Hematopoietic multipotent progenitor cell treated with erythropoietin and hydrocortisone succinate and interleukin-3 and kit ligand, for 4 days (in vitro differentiated cells): ENCODE results near the gene IL16.

Experiments
- DNase-seq: peaks from one replicate; pipeline ENCODE4 v3.0.0-alpha.2; 2015

IL16 gene

DNA sequence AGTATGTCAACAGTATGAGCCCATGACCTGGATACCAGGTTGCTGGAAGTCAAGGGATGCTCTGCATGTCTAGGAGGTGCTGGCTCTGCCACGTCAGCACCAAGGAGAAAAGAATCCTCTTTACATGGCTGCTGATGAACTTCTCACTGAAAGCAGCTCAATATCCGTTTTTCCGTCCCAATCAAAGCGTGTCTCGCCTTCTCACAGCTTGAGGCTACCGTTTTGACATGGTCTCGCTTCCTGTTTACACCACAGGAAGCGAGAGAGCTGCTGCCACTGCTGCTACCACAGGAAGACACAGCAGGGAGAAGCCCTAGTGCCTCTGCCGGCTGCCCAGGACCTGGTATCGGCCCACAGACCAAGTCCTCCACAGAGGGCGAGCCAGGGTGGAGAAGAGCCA, 100.0 kb downstream of the IL16 start:
- DNase-seq = peak; percentile 92

DNA sequence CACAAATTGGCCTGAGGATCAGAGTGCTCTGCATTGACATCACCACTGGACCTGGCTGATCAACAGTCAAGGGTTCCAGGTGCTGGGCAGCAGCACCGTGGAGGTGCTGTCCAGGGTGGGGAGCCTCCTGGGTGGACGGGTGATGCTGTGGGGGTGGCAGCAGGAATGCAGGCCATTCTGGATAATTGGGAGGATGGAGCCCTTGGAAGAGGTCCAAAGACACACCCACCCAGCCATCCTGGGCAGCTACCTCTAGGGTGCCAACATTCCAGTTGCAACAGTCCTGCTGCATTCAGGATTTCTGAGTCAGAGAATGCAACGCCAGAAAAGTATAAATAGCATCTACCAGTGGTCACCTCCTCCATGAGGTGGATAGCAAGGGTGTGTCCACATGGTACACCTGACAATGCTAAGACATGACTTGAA, 100.5 kb downstream of the IL16 start:
- no peak for DNase-seq

GRCh38 chr15:81297603-81298575, 101.2 kb downstream of the IL16 start:
- DNase-seq = peak; percentile 50

GRCh38 chr15:81298611-81299010, 101.9 kb downstream of the IL16 start:
- DNase-seq = no peak

- no peak for DNase-seq
These were observed 102.5 kb downstream of the IL16 start for GRCh38 chr15:81299156-81299555.

DNA sequence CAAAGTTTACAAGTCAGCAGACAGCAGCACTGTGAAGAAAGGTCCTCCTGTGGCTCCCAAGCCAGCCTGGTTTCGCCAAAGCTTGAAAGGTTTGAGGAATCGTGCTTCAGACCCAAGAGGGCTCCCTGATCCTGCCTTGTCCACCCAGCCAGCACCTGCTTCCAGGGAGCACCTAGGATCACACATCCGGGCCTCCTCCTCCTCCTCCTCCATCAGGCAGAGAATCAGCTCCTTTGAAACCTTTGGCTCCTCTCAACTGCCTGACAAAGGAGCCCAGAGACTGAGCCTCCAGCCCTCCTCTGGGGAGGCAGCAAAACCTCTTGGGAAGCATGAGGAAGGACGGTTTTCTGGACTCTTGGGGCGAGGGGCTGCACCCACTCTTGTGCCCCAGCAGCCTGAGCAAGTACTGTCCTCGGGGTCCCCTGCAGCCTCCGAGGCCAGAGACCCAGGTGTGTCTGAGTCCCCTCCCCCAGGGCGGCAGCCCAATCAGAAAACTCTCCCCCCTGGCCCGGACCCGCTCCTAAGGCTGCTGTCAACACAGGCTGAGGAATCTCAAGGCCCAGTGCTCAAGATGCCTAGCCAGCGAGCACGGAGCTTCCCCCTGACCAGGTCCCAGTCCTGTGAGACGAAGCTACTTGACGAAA, 103.1 kb downstream of the IL16 start:
- DNase-seq = no peak

- DNase-seq = no peak
These were observed 104.7 kb downstream of the IL16 start for GRCh38 chr15:81301385-81301784.

GRCh38 chr15:81301815-81302399, 105.2 kb downstream of the IL16 start:
- no peak for DNase-seq

DNA sequence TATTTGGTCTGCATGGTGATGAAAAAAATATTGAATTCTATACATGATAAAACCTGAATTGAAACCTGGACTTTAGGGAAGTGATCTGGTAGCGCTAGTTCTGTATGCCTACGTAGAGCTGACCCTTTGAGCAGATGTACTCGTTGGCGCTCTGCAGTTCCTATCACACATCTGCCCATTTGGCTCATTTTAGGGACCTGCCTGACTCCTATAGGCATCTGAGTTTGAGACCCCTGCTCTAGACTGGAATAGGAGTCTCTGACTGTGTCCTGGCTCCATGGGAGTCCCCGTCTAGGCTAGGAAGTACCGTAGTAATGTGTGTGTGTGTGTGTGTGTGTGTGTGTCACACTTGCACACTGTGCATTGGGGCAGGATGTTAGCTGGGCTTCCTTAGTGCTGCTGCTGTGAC, 106.0 kb downstream of the IL16 start:
- no peak for DNase-seq

DNA sequence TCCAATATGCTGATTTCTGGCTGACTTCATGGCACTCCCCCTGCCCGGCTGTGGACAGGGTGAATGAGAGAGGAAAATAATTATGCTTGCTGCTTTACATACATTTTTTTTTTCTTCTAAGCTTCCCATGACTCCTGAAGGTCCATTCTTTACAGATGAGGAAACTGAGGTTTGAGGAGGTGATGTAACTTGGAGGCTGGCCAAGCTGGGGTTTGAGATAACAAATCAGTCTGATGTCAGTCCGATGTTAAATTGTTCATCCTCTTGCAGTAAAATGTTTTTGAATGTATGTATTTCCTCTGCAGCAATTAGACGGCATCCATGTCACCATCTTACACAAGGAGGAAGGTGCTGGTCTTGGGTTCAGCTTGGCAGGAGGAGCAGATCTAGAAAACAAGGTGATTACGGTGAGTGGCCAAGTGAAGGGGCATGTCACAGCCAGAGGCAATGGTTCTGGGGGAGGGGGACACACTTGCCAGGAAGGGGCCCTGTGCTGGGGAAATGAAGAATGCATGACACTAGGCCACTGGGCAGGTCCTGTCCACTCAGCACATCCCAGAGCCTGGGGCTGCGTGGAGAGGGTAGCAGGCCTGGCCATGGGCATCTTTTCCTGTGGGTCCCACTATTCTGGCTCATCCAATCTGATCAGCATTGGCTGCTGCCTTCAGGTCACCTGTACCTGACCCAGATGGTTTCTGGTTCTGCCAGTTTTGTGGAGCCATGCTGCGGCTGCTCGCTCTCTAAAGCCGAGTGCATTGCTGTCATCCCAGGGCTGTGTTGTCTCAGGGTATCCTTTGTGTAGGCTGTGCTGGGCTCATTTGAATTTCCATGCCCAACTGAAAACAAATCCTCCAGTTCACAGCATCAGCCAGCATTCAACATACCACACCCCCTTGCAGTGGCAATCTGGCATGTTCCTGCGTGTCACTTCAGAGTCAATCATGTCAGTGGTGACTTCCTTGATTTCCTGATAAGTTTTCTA, 106.9 kb downstream of the IL16 start:
- peak; percentile 43 for DNase-seq

DNA sequence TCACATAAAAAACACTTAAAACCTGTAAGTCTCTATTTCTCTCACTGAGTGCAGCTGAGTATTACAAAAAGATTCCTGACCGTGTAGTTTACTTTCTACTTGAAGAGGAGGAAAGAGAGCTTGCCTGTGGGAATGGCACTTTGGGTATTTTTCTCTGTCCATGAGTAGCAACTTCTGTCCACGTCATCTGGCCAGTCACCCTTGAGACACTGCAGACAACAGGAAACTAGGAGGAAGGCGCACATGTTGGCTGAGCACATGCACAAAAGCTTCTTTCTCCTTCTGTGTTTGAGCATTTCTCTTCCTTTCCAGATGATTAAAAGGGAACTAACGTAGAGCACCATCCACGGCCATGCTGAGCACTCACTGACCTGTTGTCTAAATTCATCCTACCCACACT, 107.5 kb downstream of the IL16 start:
- DNase-seq = peak; percentile 37

- no peak for DNase-seq
These were observed 111.6 kb downstream of the IL16 start for GRCh38 chr15:81308260-81308659.

GRCh38 chr15:81309647-81310450, 113.2 kb downstream of the IL16 start:
- no peak for DNase-seq

DNA sequence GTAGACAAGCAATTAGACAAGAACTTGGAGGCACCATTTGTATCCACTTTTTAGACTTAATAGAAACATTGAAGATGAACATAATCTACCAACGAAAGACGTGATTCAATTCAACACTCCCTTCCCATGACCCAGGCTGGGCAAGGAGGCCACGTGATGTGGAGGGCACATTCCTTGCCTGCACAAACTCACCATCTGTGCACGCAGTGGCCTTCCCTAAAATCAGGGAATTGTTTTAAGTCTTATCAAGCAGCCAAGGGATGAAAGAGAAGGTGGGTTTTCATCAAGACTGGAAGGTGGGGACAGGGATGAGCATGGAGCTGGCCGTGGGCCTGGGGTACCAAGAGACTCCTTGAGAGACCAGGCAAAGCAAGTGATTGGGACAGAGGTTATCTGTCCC, 113.8 kb downstream of the IL16 start:
- DNase-seq = no peak

DNA sequence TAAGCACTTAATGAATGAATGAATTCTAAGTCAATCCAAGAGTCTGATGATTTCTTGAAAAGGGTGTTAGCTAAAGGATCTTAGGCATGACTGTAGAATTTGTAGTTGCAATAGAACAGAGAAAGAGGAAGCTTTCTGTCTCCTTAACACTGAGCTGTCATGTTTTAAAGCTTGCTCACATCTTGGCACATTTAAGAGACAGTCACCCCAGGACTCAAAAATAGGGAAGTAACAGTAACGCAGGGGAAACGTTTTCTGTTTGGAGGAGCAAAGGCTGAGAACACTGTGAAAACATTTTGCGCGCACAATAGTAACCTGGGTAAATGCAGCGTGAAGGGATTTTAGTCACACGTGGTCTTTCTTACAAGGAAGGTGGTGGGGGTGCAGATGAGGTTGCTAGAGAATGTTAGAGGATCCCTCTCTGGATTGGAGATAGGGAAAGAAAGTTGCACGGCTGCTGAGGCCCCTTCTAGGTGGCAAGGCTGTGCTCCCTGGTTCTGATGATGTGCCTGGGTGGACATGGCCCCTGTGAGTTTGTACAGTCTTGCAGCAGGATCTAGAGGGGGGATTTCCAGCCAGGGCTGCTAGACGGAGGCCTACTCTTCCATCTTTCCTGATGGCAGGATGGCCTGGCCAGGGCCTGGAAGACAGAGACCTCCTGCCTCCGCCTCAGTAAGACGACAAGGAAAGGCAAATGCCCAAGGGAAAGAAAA, 115.2 kb downstream of the IL16 start:
- DNase-seq = peak; percentile 89

DNA sequence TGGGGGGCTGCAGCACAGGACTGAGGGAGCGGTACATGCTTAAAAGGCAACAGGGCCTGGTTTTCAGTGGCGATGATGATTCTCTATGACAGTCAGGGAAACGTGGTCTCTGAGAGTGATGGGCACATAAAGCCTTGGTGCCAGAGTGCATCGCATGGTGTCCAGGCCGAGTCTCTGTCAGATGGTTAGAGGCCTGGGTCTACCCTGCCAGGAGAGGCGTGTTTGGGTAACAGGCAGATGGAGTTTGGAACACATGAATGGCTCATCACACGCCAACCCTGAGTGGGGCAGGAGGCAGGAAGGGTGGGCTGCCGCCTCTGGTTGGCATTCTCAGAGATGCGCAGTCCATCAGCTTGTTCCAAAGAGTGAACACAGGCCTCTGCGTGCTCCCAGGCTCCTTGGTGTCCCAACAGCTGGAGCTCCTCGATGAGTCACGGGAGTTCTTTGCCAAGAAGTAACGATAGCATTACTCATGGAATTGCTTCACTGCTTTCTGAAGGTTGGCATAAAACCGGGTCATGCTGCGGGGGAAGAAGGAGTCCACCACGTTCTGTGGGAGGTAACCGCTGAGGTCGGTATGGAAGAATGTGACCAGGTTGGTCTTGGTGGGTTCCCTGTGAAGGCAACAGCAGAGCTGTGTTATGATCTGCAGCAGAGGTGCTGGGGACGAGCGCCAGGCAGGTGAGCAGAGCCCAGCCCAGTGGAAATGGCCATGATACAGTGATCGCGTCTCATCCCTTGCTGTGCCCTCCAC, 116.3 kb downstream of the IL16 start:
- no peak for DNase-seq

DNA sequence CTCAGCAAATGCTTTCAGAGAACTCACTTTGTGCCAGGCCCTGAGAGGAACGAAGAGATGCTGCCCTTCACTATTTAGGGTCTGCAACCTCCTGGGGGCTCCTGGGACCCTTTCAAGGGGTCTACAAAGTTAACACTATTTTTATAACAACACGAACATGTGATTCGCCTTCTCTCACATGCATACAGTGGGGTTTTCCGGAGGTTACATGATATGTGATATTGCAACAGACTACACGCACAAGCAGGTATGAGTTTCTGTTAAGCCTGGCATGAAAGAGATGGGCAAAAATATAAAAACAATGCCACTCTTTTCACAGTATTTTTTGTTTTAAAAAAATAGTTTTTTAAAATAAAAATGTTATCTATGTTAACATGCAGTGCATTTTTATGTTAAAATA, 117.0 kb downstream of the IL16 start:
- no peak for DNase-seq

DNA sequence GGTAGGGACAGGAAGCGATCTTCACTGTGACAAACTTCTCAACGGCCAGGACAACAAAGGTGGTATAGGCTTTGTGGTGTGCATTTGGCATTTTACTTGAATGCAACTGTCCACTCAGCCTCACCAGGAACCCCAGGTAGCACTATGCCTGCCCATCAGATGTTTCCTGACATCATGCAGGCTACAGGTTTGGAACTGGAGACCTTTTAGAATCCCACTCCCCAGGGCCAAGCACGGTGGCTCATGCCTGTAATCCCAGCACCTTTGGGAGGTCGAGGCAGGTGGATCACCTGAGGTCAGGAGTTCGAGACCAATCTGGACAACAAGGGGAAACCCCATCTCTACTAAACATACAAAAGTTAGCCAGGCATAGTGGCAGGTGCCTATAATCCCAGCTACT, 117.7 kb downstream of the IL16 start:
- DNase-seq = no peak

- DNase-seq = no peak
These were observed 118.9 kb downstream of the IL16 start for GRCh38 chr15:81315452-81316175.

DNA sequence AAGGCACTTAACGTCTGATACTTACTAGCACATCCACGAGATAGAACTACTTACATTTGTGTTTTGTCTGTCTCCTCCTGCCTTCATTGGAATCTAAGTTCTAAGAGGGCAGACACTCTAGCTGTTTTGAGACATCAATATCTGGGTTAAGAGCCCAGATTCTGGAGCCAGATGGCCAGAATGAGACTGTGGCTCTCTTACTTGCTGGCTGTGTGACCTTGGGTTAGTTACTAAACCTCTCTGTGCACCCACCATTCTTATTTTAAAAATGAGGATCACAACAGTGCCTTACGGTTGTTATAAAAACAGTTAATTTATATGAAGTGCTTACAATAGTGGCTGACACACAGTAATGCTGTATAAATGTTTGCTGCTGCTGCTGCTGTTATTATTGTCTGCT, 119.6 kb downstream of the IL16 start:
- no peak for DNase-seq
